ENCODE results near the gene SOHLH2.

Gene SOHLH2, protein sequence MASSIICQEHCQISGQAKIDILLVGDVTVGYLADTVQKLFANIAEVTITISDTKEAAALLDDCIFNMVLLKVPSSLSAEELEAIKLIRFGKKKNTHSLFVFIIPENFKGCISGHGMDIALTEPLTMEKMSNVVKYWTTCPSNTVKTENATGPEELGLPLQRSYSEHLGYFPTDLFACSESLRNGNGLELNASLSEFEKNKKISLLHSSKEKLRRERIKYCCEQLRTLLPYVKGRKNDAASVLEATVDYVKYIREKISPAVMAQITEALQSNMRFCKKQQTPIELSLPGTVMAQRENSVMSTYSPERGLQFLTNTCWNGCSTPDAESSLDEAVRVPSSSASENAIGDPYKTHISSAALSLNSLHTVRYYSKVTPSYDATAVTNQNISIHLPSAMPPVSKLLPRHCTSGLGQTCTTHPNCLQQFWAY

DNA sequence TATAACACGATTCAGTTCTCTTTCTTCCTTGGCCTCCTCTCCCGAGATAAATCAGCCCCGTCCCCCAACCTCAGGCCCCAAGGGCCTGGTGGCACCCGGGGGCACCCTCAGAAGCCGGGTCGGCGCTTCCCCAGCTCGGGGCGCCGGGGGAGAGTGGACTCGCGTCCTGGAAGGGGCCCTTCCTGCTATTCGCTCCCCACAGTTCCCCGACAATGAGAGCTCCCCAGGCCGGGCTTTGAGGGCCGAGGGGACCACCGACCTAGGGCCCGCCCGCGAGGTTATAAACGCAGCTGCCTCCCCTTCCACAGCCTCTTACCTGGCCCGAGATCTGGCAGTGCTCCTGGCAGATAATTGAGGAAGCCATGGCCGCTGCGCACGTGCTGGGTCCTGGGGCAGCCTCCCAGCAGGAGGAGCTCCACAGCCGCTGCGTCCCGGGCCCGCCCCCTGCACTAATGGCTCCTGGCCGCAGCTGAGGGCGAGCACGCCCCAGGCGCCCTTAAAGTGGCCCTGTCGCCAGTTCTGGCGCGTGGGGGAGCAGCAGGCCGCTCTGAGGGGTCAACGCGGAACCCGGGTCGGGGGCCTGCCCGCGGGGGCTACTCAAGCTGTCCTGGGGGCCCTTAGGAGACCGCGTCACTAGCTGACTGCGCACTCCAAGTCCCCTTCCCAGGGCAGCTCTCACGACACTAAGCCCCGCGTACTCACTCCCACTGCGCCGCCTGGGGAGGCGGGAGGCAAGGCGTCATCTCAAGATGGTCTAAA is at the start of gene SOHLH2:
TSS of gene SOHLH2 (minus strand) at position 394 of the 759 bp plus-strand sequence. CDS start at position 364, 30 bp downstream.
- no peak for DNase-seq (ENCODE audit: low read depth in 2 of 2)

DNA sequence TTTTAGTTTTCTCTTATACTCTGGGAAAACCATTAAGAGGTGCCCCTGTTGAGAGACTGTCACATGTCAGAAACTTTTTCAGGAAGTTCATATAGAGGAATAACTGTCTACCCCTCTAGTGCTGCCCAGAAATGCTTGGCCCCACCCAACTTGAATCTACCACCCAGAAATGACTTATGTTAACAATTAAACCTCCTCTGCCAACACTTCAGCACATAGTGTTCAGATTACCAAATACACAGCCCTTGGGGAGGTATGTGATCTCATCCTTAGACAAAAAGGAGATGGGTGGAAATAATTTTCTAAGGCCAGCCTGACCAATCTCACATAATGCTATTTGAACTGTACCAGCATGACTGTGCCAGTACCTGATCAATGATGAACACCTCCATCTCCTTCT is 47.6 kb upstream of the SOHLH2 start:
- DNase-seq (ENCODE audit: low read depth in 2 of 2) = no peak

DNA sequence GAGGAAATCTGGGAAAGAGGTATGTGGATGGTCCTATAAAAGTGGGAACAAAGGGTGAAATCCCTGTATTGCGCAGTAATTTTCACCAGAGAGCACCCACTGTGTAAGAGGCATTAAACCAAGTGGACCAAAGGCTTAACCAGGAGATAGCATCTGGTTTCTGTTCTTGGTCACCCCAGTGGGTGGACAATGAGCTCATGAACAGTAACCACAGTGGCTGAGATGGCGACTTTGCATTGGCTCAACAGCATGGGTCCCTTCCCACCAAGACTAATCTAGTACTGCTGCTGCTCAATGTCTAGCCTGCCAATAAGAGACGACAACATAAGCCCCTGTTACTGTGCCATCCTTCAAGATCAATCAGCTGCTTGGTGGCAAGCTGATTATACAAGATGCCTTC is 46.7 kb upstream of the SOHLH2 start:
- no peak for DNase-seq (ENCODE audit: low read depth in 2 of 2)

DNA sequence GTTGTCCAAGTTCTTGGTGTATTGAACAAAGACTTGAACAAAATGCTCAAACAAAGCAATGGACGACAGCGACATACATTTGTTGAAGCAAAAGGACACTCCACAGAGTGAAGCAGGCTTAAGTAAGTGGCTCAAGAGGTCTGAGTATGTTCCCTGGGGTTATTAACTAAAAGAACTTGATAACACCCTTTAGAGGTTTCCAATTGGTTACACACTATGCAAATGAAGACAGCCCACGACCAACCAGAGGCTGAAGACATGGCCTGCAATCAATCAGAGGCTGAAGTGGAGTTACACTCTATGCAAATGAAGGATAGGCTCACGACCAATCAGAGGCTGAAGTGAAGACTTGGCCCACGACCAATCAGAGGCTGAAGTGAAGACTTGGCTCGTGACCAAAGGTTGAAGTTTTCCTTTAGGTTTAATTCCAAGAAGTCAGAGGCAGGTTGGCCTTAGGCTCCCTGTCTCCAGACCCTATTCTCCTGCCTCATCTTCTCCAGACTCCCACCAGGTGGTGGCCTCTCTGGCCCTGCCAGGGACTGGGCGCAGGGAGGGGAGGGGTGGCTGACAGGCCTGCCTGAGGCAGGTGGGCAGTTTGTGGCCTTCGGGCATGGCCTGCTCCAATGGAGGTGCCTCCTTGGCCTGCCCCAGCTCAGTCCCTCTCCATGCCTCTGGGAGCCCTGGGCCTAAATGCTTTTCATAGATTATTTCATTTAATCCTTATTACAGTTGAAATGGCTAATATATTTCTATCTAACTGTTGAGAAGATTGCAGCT is 45.2 kb upstream of the SOHLH2 start:
- no peak for DNase-seq (ENCODE audit: low read depth in 2 of 2)

DNA sequence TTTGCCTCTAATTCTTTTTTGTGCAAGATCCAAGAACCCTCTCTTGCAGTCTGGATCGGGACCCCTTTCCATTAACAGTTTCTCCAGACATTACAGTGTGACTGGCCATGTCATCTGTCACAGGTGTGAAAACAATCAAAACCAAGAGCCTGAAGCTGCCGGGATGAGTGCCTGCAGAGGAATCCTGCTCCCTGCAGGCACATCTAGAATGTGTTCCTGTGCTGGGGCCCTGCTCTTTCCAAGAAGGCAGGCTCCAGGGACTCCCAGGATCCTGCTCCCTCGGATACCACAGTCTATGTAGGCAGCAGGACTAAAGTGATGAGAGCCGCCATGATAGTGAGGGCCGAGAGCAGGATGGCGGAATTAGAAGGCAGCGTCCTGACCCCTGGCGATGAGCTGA is 44.5 kb upstream of the SOHLH2 start:
- DNase-seq (ENCODE audit: low read depth in 2 of 2) = no peak

DNA sequence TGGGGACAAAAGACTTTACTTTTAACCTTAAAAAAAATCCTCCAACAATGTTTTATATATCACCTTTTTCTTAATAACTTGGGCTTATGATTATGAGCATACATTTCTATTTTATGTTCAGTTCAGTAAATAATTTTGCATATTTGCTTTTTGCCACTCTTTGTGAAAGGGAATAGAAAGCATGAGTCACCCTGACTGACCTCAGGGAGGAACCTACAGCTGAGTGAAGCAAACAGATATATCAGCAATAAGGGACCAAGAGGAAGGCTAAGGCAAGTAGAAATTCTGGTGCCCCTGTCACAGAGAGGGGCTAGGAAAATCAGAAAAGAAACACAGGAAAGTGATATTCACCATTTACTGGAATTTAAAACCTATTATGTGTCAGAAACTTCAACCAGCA is 37.2 kb upstream of the SOHLH2 start:
- DNase-seq (ENCODE audit: low read depth in 2 of 2) = no peak

DNA sequence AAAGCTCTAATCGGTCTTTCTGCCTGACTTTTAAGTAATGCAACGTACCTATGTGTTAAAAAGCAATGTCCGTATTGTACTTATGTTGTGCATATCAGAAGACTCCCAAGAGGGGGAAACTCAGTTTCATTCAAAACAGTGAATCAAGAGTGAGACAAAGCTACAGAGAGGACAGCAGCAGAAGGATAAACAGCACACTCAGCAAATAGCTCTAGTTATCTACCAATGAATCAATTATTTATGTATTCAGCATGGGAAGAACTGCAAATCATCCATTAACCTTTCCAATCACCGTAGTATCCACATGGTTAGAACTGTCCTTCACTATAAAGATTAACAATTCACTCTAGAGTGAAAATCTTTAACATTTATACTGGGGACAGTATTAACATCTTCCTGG is 36.7 kb upstream of the SOHLH2 start:
- DNase-seq (ENCODE audit: low read depth in 2 of 2) = no peak

DNA sequence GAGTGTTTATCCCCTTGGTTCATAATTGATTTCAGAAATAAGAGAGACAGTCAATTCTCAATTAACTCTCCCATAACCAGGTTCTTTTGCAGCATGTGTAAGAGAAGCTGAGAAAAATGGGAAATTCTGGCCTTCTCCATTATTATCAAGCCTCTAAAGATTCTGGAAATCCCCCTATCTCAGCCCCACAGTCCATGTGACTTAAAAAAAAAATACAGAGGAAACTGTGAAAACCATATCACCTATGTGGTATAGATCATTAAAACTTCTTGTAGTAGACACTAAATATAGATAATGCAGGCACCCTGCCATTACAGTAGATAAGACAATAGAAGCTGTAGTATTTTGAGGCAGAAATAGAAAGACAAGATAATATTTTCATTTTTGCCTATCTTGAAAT is 34.3 kb upstream of the SOHLH2 start:
- no peak for DNase-seq (ENCODE audit: low read depth in 2 of 2)

DNA sequence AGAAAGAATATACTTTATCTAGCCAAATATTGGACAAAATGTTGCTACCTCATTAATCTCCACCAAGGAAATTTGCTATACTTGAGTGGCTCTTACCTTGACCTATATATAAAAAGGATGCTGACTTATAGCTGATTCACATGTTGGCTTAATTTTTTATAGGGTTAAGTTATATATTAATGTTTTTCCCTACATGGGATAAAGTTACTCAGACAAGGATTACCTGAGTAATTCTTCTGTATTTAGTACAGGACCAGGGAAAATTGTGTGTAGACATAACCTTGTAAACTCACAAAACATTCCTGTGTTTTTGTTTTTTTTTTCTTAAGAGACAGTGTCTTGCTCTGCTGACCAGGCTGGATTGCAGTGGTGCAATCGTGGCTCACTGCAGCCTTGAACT is 30.6 kb upstream of the SOHLH2 start:
- no peak for DNase-seq (ENCODE audit: low read depth in 2 of 2)

DNA sequence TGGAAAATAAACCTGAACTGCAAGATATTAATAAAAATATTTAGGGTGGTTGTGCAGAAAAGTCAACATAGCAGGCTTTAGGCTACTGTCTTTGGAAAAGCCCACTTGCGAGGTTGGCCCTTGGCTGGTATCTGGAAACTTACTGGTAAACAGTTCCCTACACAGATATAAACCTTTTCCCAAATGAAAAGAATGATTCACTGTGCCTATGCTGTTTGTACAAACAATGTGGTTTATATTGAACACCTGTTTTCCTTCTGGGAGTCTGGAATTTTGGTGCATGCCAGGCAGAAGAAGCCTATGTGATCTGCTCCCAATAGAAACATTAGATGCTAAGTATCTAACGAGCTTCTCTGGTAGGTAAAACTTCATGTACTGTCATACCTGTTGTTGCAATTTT is 29.7 kb upstream of the SOHLH2 start:
- DNase-seq (ENCODE audit: low read depth in 2 of 2) = no peak

DNA sequence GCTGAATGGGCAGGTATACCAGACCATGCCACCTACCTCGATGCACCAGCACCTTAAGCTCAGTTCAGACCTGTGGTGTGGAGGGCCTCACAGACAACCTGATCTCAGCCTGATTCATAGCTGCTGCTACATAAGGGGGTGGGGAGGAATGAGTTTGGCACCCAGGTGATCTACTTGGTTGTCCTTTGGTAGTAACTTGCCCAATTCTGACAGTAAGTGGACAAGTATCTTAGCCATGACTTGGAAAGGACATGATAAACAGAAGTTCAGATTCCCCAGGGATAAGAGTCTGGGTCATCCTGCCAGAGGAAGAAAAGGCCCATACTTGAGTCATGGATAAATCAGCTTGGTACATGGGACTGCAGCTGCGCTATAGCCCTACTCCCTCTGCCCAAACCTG is 28.4 kb upstream of the SOHLH2 start:
- DNase-seq (ENCODE audit: low read depth in 2 of 2) = no peak

DNA sequence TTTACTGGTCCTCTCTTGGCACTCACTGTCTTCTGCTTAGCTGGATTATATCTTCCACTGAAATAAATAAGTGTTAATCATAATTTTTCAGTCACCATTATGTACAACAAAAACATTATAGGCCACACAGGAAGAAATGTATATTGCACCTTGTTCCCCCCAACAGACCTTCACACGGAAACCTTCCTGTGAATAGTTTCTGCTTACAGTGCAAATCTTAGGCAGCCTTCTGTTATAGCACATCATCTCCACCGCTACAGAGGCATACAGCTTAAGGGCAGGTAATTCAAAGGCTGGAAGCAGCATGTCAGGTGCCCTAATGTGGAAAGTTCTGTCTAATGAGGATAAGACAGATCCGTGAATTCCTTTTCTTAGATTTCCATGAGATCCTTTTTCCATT is 16.9 kb upstream of the SOHLH2 start:
- DNase-seq (ENCODE audit: low read depth in 2 of 2) = no peak

DNA sequence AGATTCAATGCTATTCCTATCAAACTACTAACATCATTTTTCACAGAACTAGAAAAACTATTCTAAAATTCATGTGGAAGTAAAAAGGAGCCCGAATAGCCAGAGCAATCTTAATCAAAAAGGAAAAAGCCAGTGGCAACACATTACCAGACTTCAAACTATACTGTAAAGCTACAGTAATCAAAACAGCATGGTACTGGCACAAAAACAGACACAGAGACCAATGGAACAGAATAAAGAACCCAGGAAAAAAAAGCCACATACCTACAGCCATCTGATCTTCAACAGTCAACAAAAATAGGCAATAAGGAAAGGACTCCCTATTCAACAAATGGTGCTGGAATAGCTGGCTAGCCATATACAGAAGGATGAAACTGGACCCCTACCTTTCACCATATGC is 10.4 kb upstream of the SOHLH2 start:
- DNase-seq (ENCODE audit: low read depth in 2 of 2) = no peak

DNA sequence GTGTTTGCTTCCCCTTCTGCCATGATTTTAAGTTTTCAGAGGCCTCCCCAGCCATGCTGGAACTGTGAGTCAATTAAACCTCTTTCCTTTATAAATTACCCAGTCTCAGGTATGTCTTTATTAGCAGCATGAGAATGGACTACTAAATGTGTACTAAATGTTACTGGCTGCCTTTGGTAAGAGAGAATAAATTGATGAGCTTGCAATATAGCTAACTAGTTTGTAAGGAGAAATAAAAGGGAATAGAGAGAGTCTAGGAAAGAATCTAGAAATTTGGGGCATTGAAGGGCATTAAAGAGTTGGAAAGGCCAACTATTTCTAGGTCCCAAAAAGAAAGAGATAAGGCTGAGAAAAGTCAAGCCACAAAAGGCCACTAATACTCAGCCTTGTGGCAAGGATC is 5.5 kb upstream of the SOHLH2 start:
- DNase-seq (ENCODE audit: low read depth in 2 of 2) = no peak

DNA sequence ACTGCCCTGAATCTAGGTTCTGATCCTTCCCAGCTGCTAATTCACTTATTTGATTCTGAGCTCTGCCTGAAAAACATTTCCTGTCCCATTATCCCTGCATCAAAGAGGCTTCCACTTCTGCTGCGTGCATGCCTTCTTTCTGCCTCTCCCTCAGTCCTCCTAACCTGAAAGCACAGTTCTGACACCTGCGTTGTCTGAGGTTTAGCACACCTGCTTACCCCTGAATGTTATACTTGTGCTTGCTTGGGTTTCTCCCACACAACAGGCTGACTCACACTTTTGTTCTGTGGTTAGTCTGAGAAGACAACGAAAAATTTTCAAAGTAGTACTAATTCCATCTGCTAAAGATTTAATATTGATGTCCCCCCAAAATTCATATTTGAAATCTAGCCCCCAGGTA is 3.1 kb upstream of the SOHLH2 start:
- DNase-seq (ENCODE audit: low read depth in 2 of 2) = no peak

DNA sequence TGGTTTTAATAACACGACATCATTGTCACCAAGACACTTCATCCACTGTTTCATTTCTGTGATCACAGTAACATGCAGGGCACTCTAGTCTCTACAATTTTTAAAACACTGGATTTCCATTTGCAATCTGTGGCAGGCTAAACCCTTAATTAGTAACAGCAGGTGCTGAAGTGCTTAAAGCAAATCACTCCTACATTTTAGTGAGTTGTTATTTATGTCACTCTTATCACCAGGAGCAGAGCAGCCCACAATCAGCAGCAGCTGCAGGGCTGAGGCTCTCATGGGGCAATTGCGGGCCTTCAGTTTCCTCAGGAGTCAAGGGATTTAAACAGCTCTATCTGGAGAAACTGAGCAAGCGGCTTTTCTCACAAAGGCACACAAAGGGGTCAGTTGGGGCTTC is 1.6 kb downstream of the SOHLH2 start:
- no peak for DNase-seq (ENCODE audit: low read depth in 2 of 2)

DNA sequence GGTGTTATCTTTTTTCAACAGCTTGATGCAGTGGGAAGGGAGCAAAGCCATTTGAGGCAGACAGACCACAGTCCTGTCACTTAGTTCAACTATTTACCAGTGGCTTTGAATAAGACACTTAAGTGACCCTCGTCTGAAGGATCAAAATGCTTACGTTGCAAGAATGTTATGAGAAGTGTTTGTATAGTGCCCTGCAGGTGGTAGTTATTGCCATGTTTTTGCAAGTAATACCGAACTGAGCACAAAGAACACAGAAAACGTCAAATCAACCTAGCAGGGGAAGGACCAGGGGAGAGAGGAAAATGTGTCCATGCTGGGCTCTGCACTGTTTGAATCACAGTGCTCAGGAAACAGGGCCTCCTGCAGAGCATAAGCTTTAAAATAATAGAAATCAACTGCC is 2.8 kb downstream of the SOHLH2 start:
- no peak for DNase-seq (ENCODE audit: low read depth in 2 of 2)

DNA sequence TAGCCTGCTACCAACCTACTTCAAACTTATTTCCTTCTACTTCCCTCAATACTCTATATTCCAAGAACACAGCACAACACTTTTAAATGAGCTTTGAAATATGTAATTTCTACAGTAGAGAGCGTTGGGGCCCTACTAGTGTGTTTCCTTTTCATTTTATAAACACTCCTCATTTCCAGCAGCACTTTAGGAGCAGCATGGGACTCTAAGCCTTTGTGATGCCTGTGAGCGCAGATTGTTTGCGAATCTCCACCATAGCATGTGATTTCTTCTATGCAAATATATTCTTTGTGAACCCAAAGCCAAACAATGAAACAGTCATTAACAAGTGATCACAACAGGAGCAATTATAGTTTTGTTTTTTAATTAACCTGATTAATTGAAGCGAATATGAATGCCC is 3.6 kb downstream of the SOHLH2 start:
- DNase-seq (ENCODE audit: low read depth in 2 of 2) = no peak

DNA sequence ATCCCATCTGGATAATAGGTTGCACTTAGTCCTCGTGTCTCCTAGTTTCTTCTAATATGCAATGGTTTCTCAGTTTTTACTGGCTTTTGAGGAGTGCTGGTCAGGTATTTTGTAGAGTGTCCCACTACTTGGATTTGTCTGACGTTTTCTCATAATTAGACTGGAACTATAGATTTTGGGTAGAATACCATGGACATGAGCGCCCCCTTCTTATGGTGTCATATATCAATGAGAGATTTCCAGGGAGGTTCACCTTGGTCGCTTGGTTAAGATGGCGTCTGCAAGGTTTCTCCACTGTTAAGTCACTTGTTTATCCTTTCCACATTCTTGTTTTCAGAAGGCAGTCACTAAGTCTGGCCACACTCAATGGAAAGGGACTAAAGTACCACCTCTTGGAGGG is 6.7 kb downstream of the SOHLH2 start:
- no peak for DNase-seq (ENCODE audit: low read depth in 2 of 2)

DNA sequence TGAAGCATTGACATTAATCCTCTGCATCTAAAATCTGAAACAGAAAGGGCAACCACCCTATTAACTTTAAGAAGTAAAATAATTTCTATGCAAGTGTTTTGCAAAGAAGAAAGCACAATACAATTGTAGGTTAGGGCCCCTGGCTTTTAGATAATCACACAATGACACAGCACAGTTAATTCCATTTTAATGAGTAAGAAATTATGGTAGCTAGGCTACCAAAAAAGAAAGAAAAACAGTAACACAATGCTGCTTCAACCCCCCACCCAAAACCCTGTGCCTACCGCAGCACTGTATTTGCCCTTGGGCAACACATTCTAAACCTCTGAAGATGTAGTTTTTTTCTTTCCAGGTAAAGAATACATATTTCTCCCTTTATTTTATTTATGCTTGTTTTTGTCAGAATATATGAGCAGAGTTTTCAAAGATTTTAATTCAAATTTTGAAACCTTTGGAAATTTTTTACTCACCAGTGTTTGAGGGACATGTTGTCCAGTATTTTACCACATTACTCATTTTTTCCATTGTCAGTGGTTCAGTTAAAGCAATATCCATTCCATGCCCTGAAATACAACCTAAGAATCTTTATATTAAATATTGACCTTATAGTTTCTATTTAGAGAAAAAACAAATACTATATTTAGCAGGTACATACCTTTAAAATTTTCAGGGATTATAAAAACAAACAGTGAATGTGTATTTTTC is 21.1 kb downstream of the SOHLH2 start:
- DNase-seq (ENCODE audit: low read depth in 2 of 2) = no peak

DNA sequence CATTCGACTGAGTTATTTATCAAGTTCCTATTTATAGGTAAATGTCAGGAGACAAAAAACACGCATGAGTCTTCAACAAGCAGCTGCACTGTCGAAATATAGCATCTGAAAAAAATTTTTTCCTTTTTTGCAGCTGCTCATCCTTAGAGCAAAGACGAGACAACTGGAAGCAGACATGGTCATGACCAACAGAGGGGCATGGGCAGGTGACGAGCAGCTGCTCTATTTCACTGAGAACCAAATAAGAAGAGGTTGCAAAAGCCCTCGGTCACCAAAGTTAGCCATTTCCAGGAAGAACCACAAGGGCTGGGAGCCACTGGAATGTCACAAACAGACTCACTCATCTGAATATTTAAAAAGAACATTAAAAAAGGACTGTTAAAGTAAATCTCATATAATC is 22.2 kb downstream of the SOHLH2 start:
- DNase-seq (ENCODE audit: low read depth in 2 of 2) = no peak

DNA sequence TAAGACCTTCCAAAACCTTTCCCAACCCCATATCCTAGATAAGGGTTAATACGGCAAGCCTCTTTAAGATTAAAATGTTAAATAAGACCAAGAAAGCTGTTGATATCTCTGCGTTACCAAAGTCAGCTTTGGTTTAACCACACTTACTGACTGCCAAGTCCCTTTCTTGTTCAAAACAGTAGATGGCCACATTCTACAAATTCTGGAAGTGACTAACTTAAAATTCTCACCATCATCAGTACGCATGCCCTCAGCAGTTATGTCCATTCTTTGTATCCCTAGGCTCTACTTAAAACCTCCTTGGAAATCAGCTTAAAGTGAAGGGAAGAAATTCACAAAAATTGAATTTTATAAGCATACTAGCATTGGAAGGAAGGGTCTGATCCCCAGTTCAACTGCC is 23.6 kb downstream of the SOHLH2 start:
- no peak for DNase-seq (ENCODE audit: low read depth in 2 of 2)
